K562 (cell line): Measurements from ENCODE around the gene THSD8. TPM values are rescaled to one million over a fixed set of nuclear protein-coding genes. Genes with fewer than 3 reads are reported as not detected.
A peak's percentile ranks its signal among the peaks of the same experiment; 100 is the strongest.

Source experiments
- BRF2 ChIP-seq: IDR thresholded peaks from 3 replicates; pipeline ENCODE4 v1.6.1; 2011; ENCODE audit warnings: borderline replicate concordance, mild to moderate bottlenecking; ENCODE audit not compliant: insufficient read length, insufficient read depth
- CHAMP1 ChIP-seq: fragments of 450-650 bp; IDR thresholded peaks from 2 replicates; pipeline ENCODE4 v1.6.1; 2016; ENCODE audit warnings: mild to moderate bottlenecking
- DLX4 ChIP-seq: fragments of 250-450 bp; sonication (Bioruptor Pico); IDR thresholded peaks from 2 replicates; pipeline ENCODE4 v1.6.1; 2021; ENCODE audit warnings: mild to moderate bottlenecking
- E2F5 ChIP-seq: sonication (generic); formaldehyde crosslinking; IDR thresholded peaks from 2 replicates; pipeline ENCODE4 v1.8.0; 2022; ENCODE audit warnings: mild to moderate bottlenecking, missing genetic modification reagents
- ESRRB ChIP-seq: fragments of 250-450 bp; sonication (Bioruptor Pico); IDR thresholded peaks from 2 replicates; pipeline ENCODE4 v1.5.0; 2020; ENCODE audit warnings: mild to moderate bottlenecking, moderate library complexity, borderline replicate concordance
- ETV5 ChIP-seq: sonication (generic); formaldehyde crosslinking; IDR thresholded peaks from 2 replicates; pipeline ENCODE4 v1.4.0; 2020; ENCODE audit warnings: low read depth, mild to moderate bottlenecking, missing genetic modification reagents
- GABPB2 ChIP-seq: fragments of 250-450 bp; sonication (Bioruptor Pico); conservative IDR thresholded peaks from 2 replicates; pipeline ENCODE4 v1.5.1; 2021; ENCODE audit warnings: mild to moderate bottlenecking
- HDAC3 ChIP-seq: fragments of 450-650 bp; IDR thresholded peaks from 2 replicates; pipeline ENCODE4 v1.6.1; 2018; ENCODE audit warnings: borderline replicate concordance, mild to moderate bottlenecking, moderate library complexity; ENCODE audit not compliant: partially characterized antibody
- ILF3 ChIP-seq: fragments of 450-650 bp; IDR thresholded peaks from 2 replicates; pipeline ENCODE4 v1.6.1; 2018; ENCODE audit warnings: antibody characterized with exemption, mild to moderate bottlenecking, moderate library complexity, borderline replicate concordance
- KDM5B ChIP-seq: fragments of 200-600 bp; sonication (generic); IDR thresholded peaks from 2 replicates; pipeline ENCODE4 v1.6.1; 2012; ENCODE audit warnings: low read depth, mild to moderate bottlenecking, moderate library complexity, low read length, control low read depth, inconsistent platforms; ENCODE audit not compliant: insufficient replicate concordance
- MBD2 ChIP-seq: sonication (generic); IDR thresholded peaks from 2 replicates; pipeline ENCODE4 v1.6.1; 2016; ENCODE audit warnings: low read depth, borderline replicate concordance
- MXI1 ChIP-seq: IDR thresholded peaks from 2 replicates; pipeline ENCODE4 v1.6.1; 2011; ENCODE audit warnings: low read depth, mild to moderate bottlenecking, improper control_type of control experiment, low read length
- MYBL2 ChIP-seq, 2 experiments: fragments of 450-650 bp in 1 of 2; sonication (generic) in 1 of 2; formaldehyde crosslinking in 1 of 2; IDR thresholded peaks; 2 replicates each; pipeline versions ENCODE4 v1.6.1 to v1.8.1; 2017 to 2022; ENCODE audit warnings: borderline replicate concordance in 1 of 2, inconsistent platforms in 1 of 2, low read depth in 1 of 2, mild to moderate bottlenecking in 1 of 2, missing genetic modification reagents in 1 of 2, moderate library complexity in 1 of 2
- MYC ChIP-seq, 2 experiments: fragments of 250-450 bp in 1 of 2; sonication (Bioruptor Pico) in 1 of 2; IDR thresholded peaks; 2 replicates each; pipeline versions ENCODE4 v1.5.1 to v1.6.1; 2012 to 2021; ENCODE audit warnings: low read depth in 2 of 2, borderline replicate concordance in 1 of 2, improper control_type of control experiment in 1 of 2, low read length in 1 of 2, mild to moderate bottlenecking in 1 of 2, moderate library complexity in 1 of 2
- NBN ChIP-seq: fragments of 450-650 bp; IDR thresholded peaks from 2 replicates; pipeline ENCODE4 v1.6.1; 2016; ENCODE audit warnings: low read depth, mild to moderate bottlenecking
- RFX1 ChIP-seq: fragments of 450-650 bp; IDR thresholded peaks from 2 replicates; pipeline ENCODE4 v1.6.1; 2016; ENCODE audit warnings: mild to moderate bottlenecking, moderate library complexity
- SREBF1 ChIP-seq: fragments of 150-350 bp; IDR thresholded peaks from 2 replicates; pipeline ENCODE4 v1.6.1; 2014; ENCODE audit warnings: antibody characterized with exemption, low read depth, low read length, borderline replicate concordance
- ZKSCAN1 ChIP-seq: fragments of 150-350 bp; IDR thresholded peaks from 2 replicates; pipeline ENCODE4 v1.6.1; 2016; ENCODE audit warnings: low read depth, low read length
- ZNF584 ChIP-seq: fragments of 200-800 bp; sonication (Bioruptor generic); IDR thresholded peaks from 2 replicates; pipeline ENCODE4 v1.6.1; 2016; ENCODE audit warnings: low read depth, mild to moderate bottlenecking, missing genetic modification characterization, missing compliant biosample characterization
- polyA plus RNA-seq, 8 experiments: library from polyadenylated mRNA; depleted of rRNA in 4 of 8; stranded (reverse) in 5 of 8; unstranded in 3 of 8; fragments of >200 nt; fragmentation: Nextera tagmentation in 2 of 8; fragmentation: Illumina TruSeq in 1 of 8; extraction: Ambion mirVana in 2 of 8; extraction: Trizol in 1 of 8; gene quantifications; 2 replicates each; pipeline versions ENCODE4 v1.2.1 to v1.2.3, GENCODE V29; 2011 to 2014; ENCODE audit warnings: inconsistent platforms in 1 of 8, missing spikeins in 1 of 8
- total RNA-seq, 7 experiments: library from RNA; depleted of rRNA in 6 of 7; stranded (reverse); fragments of >200 nt in 6 of 7; fragmentation: Illumina TruSeq in 2 of 7; extraction: Trizol in 2 of 7; gene quantifications; 2 replicates each; pipeline versions ENCODE4 v1.2.1 to v1.2.3, GENCODE V29; 2011 to 2021; ENCODE audit warnings: low replicate concordance in 1 of 7

THSD8 gene
- total and polyA plus RNA-seq, 9 of the 15 experiments (the other 6 are each of a cell fraction or from before 2014, with no cell fraction given), result 8.4 to 42.4 (median 19.9) TPM; not detected in 2

GRCh38 chr19:12796146-12797071 lies 5.5 kb upstream of the THSD8 start (continued):
- TF ChIP-seq ETV5 (CRISPR knock-in tag) (0 out of 2 replicates have a peak, but pooled peaks have one; percentile 45), MYC (IDR thresholded peaks at IDR 0.05; ENCODE audit: low read depth, low read length) (peak; percentile 57), MYC (CRISPR knock-in tag; IDR thresholded peaks at IDR 0.05; ENCODE audit: borderline replicate concordance, low read depth) (no peak), SREBF1 (no peak), NBN (peak; percentile 68; the same call in 1 of the 2 replicates), E2F5 (CRISPR knock-in tag) (no peak), ZNF584 (CRISPR knock-in tag) (no peak), MYBL2 (IDR thresholded peaks at IDR 0.05; ENCODE audit: low read depth) (no peak), MYBL2 (CRISPR knock-in tag; IDR thresholded peaks at IDR 0.05; ENCODE audit: borderline replicate concordance) (no peak), ESRRB (CRISPR knock-in tag) (no peak), RFX1 (no peak), ZKSCAN1 (no peak), KDM5B (no peak), HDAC3 (no peak), MXI1 (0 out of 2 replicates have a peak, but pooled peaks have one; percentile 43), BRF2 (no peak), ILF3 (no peak), MBD2 (0 out of 2 replicates have a peak, but pooled peaks have one; percentile 11), GABPB2 (no peak), CHAMP1 (no peak), DLX4 (CRISPR knock-in tag) (no peak)
